Vagina (tissue), 2 donors: ENCODE results near the gene TRAF1.

Source experiments
- CTCF ChIP-seq, 3 experiments: fragments of 450-650 bp in 2 of 3; fragments of 200-600 bp in 1 of 3; sonication (generic) in 1 of 3; IDR thresholded peaks; one replicate each; pipeline ENCODE4 v1.5.1; 2017 to 2019; ENCODE audit warnings: antibody characterized with exemption in 3 of 3, mild to moderate bottlenecking in 2 of 3, moderate library complexity in 2 of 3
- POLR2A ChIP-seq, 2 donors: fragments of 450-650 bp; IDR thresholded peaks; one replicate each; pipeline ENCODE4 v1.6.1; 2017; ENCODE audit warnings: antibody characterized with exemption in 2 of 2, mild to moderate bottlenecking in 2 of 2, moderate library complexity in 2 of 2
- POLR2AphosphoS5 ChIP-seq, 2 donors: sonication (generic); formaldehyde crosslinking; IDR thresholded peaks; one replicate each; pipeline ENCODE4 v1.9.0; 2017; ENCODE audit warnings: antibody characterized with exemption in 2 of 2, mild to moderate bottlenecking in 2 of 2, low read depth in 1 of 2; ENCODE audit not compliant: insufficient read depth in 1 of 2

GRCh38 chr9:120853198-120853597 lies 73.4 kb downstream of the TRAF1 start:
- no peak for TF ChIP-seq POLR2A (IDR thresholded peaks at IDR 0.05)
- TF ChIP-seq CTCF (IDR thresholded peaks at IDR 0.05) = no peak
- TF ChIP-seq POLR2AphosphoS5 (IDR thresholded peaks at IDR 0.05; ENCODE audit: insufficient read depth in 1 of 2, low read depth in 1 of 2) = no peak
